Right lobe of liver (tissue), 4 donors: ENCODE results near the gene GALC.

Source experiments
- CTCF ChIP-seq, 4 donors: fragments of 200-600 bp in 3 of 4; fragments of 450-650 bp in 1 of 4; IDR thresholded peaks; one replicate each; pipeline versions ENCODE4 v1.5.1 to v1.8.0; 2016 to 2022; ENCODE audit warnings: antibody characterized with exemption in 4 of 4, mild to moderate bottlenecking in 2 of 4
- POLR2A ChIP-seq: fragments of 450-650 bp; IDR thresholded peaks from one replicate; pipeline ENCODE4 v1.6.1; 2017; ENCODE audit warnings: antibody characterized with exemption, mild to moderate bottlenecking
- donor health status: DM: no; HTN: no; CAD: no.
- donor health status: DM: no; HTN: no; CAD: no.
- donor health status: DM: no; HTN: yes; CAD: no.

GRCh38 chr14:88040146-88040545, 47.2 kb upstream of the GALC start:
- TF ChIP-seq CTCF (IDR thresholded peaks at IDR 0.05) (no peak), POLR2A (no peak)
